HUES6 (cell line): Measurements from ENCODE around the gene NEDD9.
A peak's percentile ranks its signal among the peaks of the same experiment; 100 is the strongest.

Source experiments
- H3K27ac ChIP-seq: 2 replicates; pipeline ENCODE4 v1.7.0; 2013; ENCODE audit warnings: low read depth, mild to moderate bottlenecking, low read length, inconsistent platforms
- H3K27me3 ChIP-seq: 2 replicates; pipeline ENCODE4 v1.6.1; 2013; ENCODE audit warnings: low read length; ENCODE audit not compliant: control insufficient read depth, insufficient read depth
- H3K36me3 ChIP-seq: 2 replicates; pipeline ENCODE4 v1.6.1; 2013; ENCODE audit warnings: low read length; ENCODE audit not compliant: control insufficient read depth, insufficient read depth
- H3K4me1 ChIP-seq: 2 replicates; pipeline ENCODE4 v1.6.1; 2013; ENCODE audit warnings: low read length; ENCODE audit not compliant: control insufficient read depth, insufficient read depth
- H3K4me3 ChIP-seq: 2 replicates; pipeline ENCODE4 v1.5.1; 2013; ENCODE audit warnings: low read depth, low read length
- H3K9ac ChIP-seq: one replicate; pipeline ENCODE4 v1.6.1; 2013; ENCODE audit warnings: mild to moderate bottlenecking, low read length
- H3K9me3 ChIP-seq: 2 replicates; pipeline ENCODE4 v1.6.1; 2013; ENCODE audit warnings: low read depth, low read length; ENCODE audit not compliant: control insufficient read depth, insufficient read depth

Gene NEDD9

GRCh38 chr6:11185204-11185842 is 47.1 kb downstream of the NEDD9 start:
- peaks cover 43% of the 10 kb centered on the region for H3K36me3 ChIP-seq
- H3K9ac ChIP-seq: no peak overlapping the region
- H3K9me3 ChIP-seq: peaks cover 4% of the 10 kb centered on the region; the same call in 1 of the 2 replicates
- H3K27me3 ChIP-seq: no peaks in the 10 kb centered on the region
- no peak overlapping the region for H3K4me3 ChIP-seq
- no peak overlapping the region for H3K27ac ChIP-seq
- H3K4me1 ChIP-seq: no peaks in the 10 kb centered on the region

GRCh38 chr6:11183761-11184362 is 48.6 kb downstream of the NEDD9 start:
- Histone ChIP-seq H3K4me1 (peaks cover 12% of the 10 kb centered on the region), H3K9me3 (peaks cover 4% of the 10 kb centered on the region; the same call in 1 of the 2 replicates), H3K27ac (no peak overlapping the region), H3K27me3 (no peaks in the 10 kb centered on the region), H3K9ac (no peak overlapping the region), H3K4me3 (no peak overlapping the region), H3K36me3 (peaks cover 34% of the 10 kb centered on the region)

GRCh38 chr6:11181478-11182136 is 50.9 kb downstream of the NEDD9 start:
- Histone ChIP-seq H3K9me3 (peaks cover 4% of the 10 kb centered on the region; the same call in 1 of the 2 replicates), H3K27ac (no peak overlapping the region), H3K9ac (no peak overlapping the region), H3K4me3 (no peak overlapping the region), H3K36me3 (peaks cover 21% of the 10 kb centered on the region), H3K27me3 (no peaks in the 10 kb centered on the region), H3K4me1 (peaks cover 13% of the 10 kb centered on the region)

- peaks cover 4% of the 10 kb centered on the region; the same call in 1 of the 2 replicates for H3K9me3 ChIP-seq
- H3K36me3 ChIP-seq: peaks cover 8% of the 10 kb centered on the region; the same call in 1 of the 2 replicates
- no peaks in the 10 kb centered on the region for H3K27me3 ChIP-seq
- H3K27ac ChIP-seq: 0 out of 2 replicates have a peak overlapping the region, but pooled peaks have one; percentile 34
- peaks cover 13% of the 10 kb centered on the region for H3K4me1 ChIP-seq
- H3K4me3 ChIP-seq: no peak overlapping the region
- H3K9ac ChIP-seq: no peak overlapping the region
These were observed 52.9 kb downstream of the NEDD9 start for GRCh38 chr6:11179419-11180202.

- no peaks in the 10 kb centered on the region for H3K27me3 ChIP-seq
- no peak overlapping the region for H3K4me3 ChIP-seq
- peaks cover 4% of the 10 kb centered on the region; the same call in 1 of the 2 replicates for H3K9me3 ChIP-seq
- H3K9ac ChIP-seq: no peak overlapping the region
- H3K36me3 ChIP-seq: peaks cover 3% of the 10 kb centered on the region; the same call in 1 of the 2 replicates
- H3K4me1 ChIP-seq: peaks cover 13% of the 10 kb centered on the region
- H3K27ac ChIP-seq: no peak overlapping the region
These were observed 53.4 kb downstream of the NEDD9 start for GRCh38 chr6:11179088-11179418.

GRCh38 chr6:11177271-11177670 is 55.2 kb downstream of the NEDD9 start:
- Histone ChIP-seq H3K4me3 (no peak overlapping the region), H3K36me3 (no peaks in the 10 kb centered on the region), H3K4me1 (peaks cover 22% of the 10 kb centered on the region), H3K9me3 (peaks cover 4% of the 10 kb centered on the region; the same call in 1 of the 2 replicates), H3K27ac (no peak overlapping the region), H3K9ac (no peak overlapping the region), H3K27me3 (no peaks in the 10 kb centered on the region)

GRCh38 chr6:11174242-11174611 is 58.2 kb downstream of the NEDD9 start:
- H3K9me3 ChIP-seq: 0 out of 2 replicates have a peak, but pooled peaks cover 3% of the 10 kb centered on the region
- H3K27ac ChIP-seq: no peak overlapping the region
- H3K4me3 ChIP-seq: no peak overlapping the region
- no peak overlapping the region for H3K9ac ChIP-seq
- peaks cover 13% of the 10 kb centered on the region for H3K4me1 ChIP-seq
- H3K36me3 ChIP-seq: no peaks in the 10 kb centered on the region
- no peaks in the 10 kb centered on the region for H3K27me3 ChIP-seq

GRCh38 chr6:11172501-11173327 is 59.8 kb downstream of the NEDD9 start:
- H3K36me3 ChIP-seq: no peaks in the 10 kb centered on the region
- H3K9ac ChIP-seq: no peak overlapping the region
- no peak overlapping the region for H3K4me3 ChIP-seq
- no peaks in the 10 kb centered on the region for H3K27me3 ChIP-seq
- 0 out of 2 replicates have a peak, but pooled peaks cover 3% of the 10 kb centered on the region for H3K9me3 ChIP-seq
- peaks cover 10% of the 10 kb centered on the region; the same call in 1 of the 2 replicates for H3K4me1 ChIP-seq
- H3K27ac ChIP-seq: no peak overlapping the region

GRCh38 chr6:11171952-11172351 is 60.5 kb downstream of the NEDD9 start:
- Histone ChIP-seq H3K27ac (no peak overlapping the region), H3K9ac (no peak overlapping the region), H3K36me3 (no peaks in the 10 kb centered on the region), H3K4me1 (peaks cover 10% of the 10 kb centered on the region; the same call in 1 of the 2 replicates), H3K4me3 (no peak overlapping the region), H3K27me3 (no peaks in the 10 kb centered on the region), H3K9me3 (0 out of 2 replicates have a peak, but pooled peaks cover 3% of the 10 kb centered on the region)

- no peak overlapping the region for H3K4me3 ChIP-seq
- no peak overlapping the region for H3K9ac ChIP-seq
- 0 out of 2 replicates have a peak, but pooled peaks cover 3% of the 10 kb centered on the region for H3K9me3 ChIP-seq
- H3K27ac ChIP-seq: no peak overlapping the region
- 0 out of 2 replicates have a peak, but pooled peaks cover 6% of the 10 kb centered on the region for H3K4me1 ChIP-seq
- no peaks in the 10 kb centered on the region for H3K36me3 ChIP-seq
- no peaks in the 10 kb centered on the region for H3K27me3 ChIP-seq
These were observed 64.3 kb downstream of the NEDD9 start for GRCh38 chr6:11168091-11168635.
